WTC11 (cell line): ENCODE results near the gene PVALEF. TPM values are rescaled to one million over a fixed set of nuclear protein-coding genes. Genes with fewer than 3 reads are reported as not detected.

Experiments
- ATAC-seq: fragments of 200-7000 bp; cut with Tn5 transposase; 2 replicates; pipeline ENCODE4 v1.10.0; 2021; ENCODE audit warnings: mild to moderate bottlenecking, moderate library complexity
- CTCF ChIA-PET: fragments of 300-600 bp; sonication (Branson Sonifier 250); formaldehyde crosslinking; loops from one replicate; lab custom pipeline; 2021; ENCODE audit warnings: antibody characterized with exemption; lab: Charles Lee
- POLR2A ChIA-PET: fragments of 350-600 bp; sonication (Branson Sonifier 250); formaldehyde crosslinking; loops from one replicate; lab custom pipeline; 2021; ENCODE audit warnings: antibody characterized with exemption; lab: Charles Lee
- DNase-seq: peaks from one replicate; pipeline ENCODE4 v3.0.0; 2021; ENCODE audit warnings: low spot score
- H3K27ac Mint-ChIP-seq: 2 replicates; pipeline ENCODE4 v1.8.0; 2021; ENCODE audit warnings: mixed read lengths
- H3K27me3 Mint-ChIP-seq: 2 replicates; pipeline ENCODE4 v1.8.0; 2021; ENCODE audit warnings: low read depth, mild to moderate bottlenecking, moderate library complexity, mixed read lengths
- H3K36me3 Mint-ChIP-seq: 2 replicates; pipeline ENCODE4 v1.8.0; 2021; ENCODE audit warnings: mixed read lengths
- H3K4me1 Mint-ChIP-seq: 2 replicates; pipeline ENCODE4 v1.8.0; 2022; ENCODE audit warnings: mixed read lengths
- H3K4me3 Mint-ChIP-seq: 2 replicates; pipeline ENCODE4 v1.8.0; 2021; ENCODE audit warnings: mild to moderate bottlenecking, moderate library complexity, mixed read lengths
- H3K9me3 Mint-ChIP-seq: 2 replicates; pipeline ENCODE4 v1.8.0; 2021; ENCODE audit warnings: mixed read lengths
- CBFB ChIP-seq: sonication (generic); formaldehyde crosslinking; IDR thresholded peaks from 2 replicates; pipeline ENCODE4 v1.8.1; 2022; ENCODE audit warnings: mild to moderate bottlenecking, low read depth, missing genetic modification reagents
- E2F5 ChIP-seq: sonication (generic); formaldehyde crosslinking; IDR thresholded peaks from 2 replicates; pipeline ENCODE4 v1.8.1; 2022; ENCODE audit warnings: mild to moderate bottlenecking, moderate library complexity, missing genetic modification reagents
- ETV6 ChIP-seq: sonication (generic); formaldehyde crosslinking; IDR thresholded peaks from 2 replicates; pipeline ENCODE4 v1.8.1; 2022; ENCODE audit warnings: mild to moderate bottlenecking, missing genetic modification reagents
- GTF2I ChIP-seq: fragments of 250-450 bp; sonication (Bioruptor Pico); conservative IDR thresholded peaks from 2 replicates; pipeline ENCODE4 v1.4.0; 2021; ENCODE audit warnings: mild to moderate bottlenecking
- IRF2 ChIP-seq: sonication (generic); formaldehyde crosslinking; IDR thresholded peaks from 2 replicates; pipeline ENCODE4 v1.8.0; 2022; ENCODE audit warnings: low read depth, missing genetic modification reagents, borderline replicate concordance
- PREB ChIP-seq: sonication (generic); formaldehyde crosslinking; IDR thresholded peaks from 2 replicates; pipeline ENCODE4 v1.8.1; 2022; ENCODE audit warnings: mild to moderate bottlenecking, missing genetic modification reagents, moderate library complexity, borderline replicate concordance
- ZNF317 ChIP-seq: sonication (generic); formaldehyde crosslinking; IDR thresholded peaks from 2 replicates; pipeline ENCODE4 v1.8.1; 2023; ENCODE audit warnings: low read depth, mild to moderate bottlenecking, moderate library complexity, missing genetic modification reagents, borderline replicate concordance
- ZNF512 ChIP-seq: sonication (generic); formaldehyde crosslinking; IDR thresholded peaks from 2 replicates; pipeline ENCODE4 v1.8.1; 2022; ENCODE audit warnings: missing genetic modification reagents, borderline replicate concordance
- total RNA-seq: library from RNA; stranded (reverse); gene quantifications from 3 replicates; pipeline ENCODE4 v1.2.3, GENCODE V29; 2021
- TF ChIP-seq, protein P1 (sequence below): fragments of 250-450 bp; sonication (Bioruptor Pico); IDR thresholded peaks from 2 replicates; pipeline ENCODE4 v1.9.0; 2021; ENCODE audit warnings: mild to moderate bottlenecking, borderline replicate concordance
- TF ChIP-seq, protein P2 (sequence below): sonication (generic); formaldehyde crosslinking; IDR thresholded peaks from 2 replicates; pipeline ENCODE4 v1.8.0; 2023; ENCODE audit warnings: missing genetic modification reagents
- TF ChIP-seq, protein P3 (sequence below): sonication (generic); formaldehyde crosslinking; IDR thresholded peaks from 2 replicates; pipeline ENCODE4 v1.8.1; 2023; ENCODE audit warnings: mild to moderate bottlenecking, moderate library complexity, missing genetic modification reagents
- TF ChIP-seq, protein P4 (sequence below): sonication (generic); formaldehyde crosslinking; IDR thresholded peaks from 2 replicates; pipeline ENCODE4 v1.8.1; 2022; ENCODE audit warnings: low read depth, mild to moderate bottlenecking, moderate library complexity, missing genetic modification reagents, borderline replicate concordance

The PVALEF gene
- total RNA-seq, 1 experiment from 2014 or later: not detected

DNA sequence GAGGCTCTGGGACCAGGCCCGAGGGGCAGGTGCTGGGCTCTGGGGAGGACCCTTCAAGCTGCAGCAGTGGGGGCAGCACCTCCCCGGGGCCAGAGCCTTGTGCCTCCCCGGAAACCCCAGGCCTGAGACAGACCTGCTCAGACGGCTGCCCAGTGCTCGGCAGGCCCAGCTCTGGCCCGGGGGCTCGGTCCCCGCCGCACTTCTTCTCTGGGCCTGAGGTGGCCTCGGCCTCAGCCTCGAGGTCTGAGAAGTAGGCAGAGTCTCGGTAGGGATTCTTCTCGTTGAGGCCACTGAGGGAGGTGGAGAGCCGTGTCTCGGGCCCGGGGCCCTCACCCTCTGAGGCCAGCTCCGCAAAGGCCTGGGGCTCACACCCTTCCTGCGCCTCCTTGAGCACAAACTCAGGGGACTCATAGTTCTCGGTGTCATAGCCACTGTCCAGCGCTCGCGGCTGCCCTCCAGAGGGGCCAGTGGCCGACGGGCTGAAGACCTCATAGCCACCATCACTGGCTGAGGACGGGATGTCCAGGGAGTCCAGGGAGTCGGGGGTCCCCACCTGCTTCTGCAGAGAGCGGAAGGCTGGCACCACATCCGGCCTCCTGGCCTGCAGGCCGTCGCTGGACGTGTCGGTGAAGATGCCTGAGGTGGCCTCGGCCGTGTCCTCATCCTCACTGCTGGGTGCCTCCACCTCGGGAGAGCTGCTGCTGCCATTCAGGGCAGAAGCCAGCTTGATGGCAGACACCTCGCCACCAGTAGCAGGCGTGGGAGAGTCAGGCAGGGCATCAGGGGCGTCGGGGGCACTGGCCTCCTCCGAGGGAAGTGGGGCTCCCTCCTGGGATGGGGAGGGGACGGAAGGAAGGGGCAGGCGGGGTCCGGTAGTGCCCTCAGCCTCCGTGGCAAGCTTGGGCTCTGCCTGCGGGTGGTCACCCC is 44.3 kb upstream of the PVALEF start (continued):
- TF ChIP-seq, protein P1, sequence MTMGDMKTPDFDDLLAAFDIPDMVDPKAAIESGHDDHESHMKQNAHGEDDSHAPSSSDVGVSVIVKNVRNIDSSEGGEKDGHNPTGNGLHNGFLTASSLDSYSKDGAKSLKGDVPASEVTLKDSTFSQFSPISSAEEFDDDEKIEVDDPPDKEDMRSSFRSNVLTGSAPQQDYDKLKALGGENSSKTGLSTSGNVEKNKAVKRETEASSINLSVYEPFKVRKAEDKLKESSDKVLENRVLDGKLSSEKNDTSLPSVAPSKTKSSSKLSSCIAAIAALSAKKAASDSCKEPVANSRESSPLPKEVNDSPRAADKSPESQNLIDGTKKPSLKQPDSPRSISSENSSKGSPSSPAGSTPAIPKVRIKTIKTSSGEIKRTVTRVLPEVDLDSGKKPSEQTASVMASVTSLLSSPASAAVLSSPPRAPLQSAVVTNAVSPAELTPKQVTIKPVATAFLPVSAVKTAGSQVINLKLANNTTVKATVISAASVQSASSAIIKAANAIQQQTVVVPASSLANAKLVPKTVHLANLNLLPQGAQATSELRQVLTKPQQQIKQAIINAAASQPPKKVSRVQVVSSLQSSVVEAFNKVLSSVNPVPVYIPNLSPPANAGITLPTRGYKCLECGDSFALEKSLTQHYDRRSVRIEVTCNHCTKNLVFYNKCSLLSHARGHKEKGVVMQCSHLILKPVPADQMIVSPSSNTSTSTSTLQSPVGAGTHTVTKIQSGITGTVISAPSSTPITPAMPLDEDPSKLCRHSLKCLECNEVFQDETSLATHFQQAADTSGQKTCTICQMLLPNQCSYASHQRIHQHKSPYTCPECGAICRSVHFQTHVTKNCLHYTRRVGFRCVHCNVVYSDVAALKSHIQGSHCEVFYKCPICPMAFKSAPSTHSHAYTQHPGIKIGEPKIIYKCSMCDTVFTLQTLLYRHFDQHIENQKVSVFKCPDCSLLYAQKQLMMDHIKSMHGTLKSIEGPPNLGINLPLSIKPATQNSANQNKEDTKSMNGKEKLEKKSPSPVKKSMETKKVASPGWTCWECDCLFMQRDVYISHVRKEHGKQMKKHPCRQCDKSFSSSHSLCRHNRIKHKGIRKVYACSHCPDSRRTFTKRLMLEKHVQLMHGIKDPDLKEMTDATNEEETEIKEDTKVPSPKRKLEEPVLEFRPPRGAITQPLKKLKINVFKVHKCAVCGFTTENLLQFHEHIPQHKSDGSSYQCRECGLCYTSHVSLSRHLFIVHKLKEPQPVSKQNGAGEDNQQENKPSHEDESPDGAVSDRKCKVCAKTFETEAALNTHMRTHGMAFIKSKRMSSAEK (CRISPR knock-in tag): no peak
- TF ChIP-seq GTF2I (CRISPR knock-in tag): no peak
- TF ChIP-seq, protein P2, sequence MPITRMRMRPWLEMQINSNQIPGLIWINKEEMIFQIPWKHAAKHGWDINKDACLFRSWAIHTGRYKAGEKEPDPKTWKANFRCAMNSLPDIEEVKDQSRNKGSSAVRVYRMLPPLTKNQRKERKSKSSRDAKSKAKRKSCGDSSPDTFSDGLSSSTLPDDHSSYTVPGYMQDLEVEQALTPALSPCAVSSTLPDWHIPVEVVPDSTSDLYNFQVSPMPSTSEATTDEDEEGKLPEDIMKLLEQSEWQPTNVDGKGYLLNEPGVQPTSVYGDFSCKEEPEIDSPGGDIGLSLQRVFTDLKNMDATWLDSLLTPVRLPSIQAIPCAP (CRISPR knock-in tag): no peak
- TF ChIP-seq IRF2: no peak
- TF ChIP-seq ZNF317 (CRISPR knock-in tag): no peak

DNA sequence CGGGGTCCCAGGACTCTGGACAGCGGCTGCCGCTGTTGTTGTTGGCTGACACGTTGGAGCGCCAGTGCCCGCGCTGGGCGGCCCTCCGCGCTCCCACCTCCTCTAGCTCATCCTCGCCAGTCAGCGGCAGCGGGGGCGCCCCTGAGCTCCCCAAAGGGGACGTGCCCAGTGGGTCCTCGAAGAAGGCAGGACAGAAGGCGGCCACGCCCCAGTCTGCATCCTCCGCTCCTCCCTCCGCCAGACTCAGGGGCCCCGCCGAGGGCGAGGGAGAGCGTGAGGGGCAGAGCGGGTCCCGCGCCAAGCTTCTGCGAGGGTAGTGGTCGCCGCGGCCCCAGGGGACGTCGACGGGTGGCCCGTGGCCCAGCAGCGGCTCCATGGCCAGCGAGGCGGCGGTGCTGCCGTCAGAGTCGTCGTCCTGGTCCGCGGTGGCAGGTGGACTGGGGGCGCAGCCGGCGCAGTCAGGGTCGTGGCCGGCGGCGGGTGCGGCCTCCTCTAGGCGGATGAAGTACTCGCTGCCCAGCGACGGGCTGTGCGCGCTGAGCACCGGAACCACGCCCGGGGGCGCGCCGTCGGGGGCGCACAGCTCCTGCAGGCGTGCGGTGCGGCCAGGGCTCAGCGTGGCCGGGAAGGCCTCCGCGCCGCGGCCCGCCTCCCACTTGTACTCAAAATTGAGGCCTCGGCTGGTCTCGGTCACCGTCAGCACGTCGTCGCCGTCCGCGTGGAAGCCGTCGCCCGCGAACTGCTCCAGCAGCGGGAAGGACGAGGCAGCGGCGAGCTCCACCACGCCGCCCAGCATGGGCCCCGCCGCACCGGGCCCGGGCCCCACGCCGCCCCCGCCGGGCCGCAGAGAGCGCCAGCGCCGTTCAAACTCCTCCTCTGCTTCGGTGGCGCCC is 43.2 kb upstream of the PVALEF start:
- no peaks in the 10 kb centered on the region for H3K9me3 Mint-ChIP-seq
- peak; percentile 12 for ATAC-seq
- TF ChIP-seq, protein P3, sequence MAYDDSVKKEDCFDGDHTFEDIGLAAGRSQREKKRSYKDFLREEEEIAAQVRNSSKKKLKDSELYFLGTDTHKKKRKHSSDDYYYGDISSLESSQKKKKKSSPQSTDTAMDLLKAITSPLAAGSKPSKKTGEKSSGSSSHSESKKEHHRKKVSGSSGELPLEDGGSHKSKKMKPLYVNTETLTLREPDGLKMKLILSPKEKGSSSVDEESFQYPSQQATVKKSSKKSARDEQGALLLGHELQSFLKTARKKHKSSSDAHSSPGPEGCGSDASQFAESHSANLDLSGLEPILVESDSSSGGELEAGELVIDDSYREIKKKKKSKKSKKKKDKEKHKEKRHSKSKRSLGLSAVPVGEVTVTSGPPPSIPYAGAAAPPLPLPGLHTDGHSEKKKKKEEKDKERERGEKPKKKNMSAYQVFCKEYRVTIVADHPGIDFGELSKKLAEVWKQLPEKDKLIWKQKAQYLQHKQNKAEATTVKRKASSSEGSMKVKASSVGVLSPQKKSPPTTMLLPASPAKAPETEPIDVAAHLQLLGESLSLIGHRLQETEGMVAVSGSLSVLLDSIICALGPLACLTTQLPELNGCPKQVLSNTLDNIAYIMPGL: peak; percentile 75; the same call in 1 of the 2 replicates
- TF ChIP-seq E2F5 (CRISPR knock-in tag): peak; percentile 37; the same call in 1 of the 2 replicates
- TF ChIP-seq ETV6: peak; percentile 54; the same call in 1 of the 2 replicates
- no peak for TF ChIP-seq PREB (CRISPR knock-in tag)
- no peak for TF ChIP-seq ZNF512 (CRISPR knock-in tag)
- TF ChIP-seq, protein P4, sequence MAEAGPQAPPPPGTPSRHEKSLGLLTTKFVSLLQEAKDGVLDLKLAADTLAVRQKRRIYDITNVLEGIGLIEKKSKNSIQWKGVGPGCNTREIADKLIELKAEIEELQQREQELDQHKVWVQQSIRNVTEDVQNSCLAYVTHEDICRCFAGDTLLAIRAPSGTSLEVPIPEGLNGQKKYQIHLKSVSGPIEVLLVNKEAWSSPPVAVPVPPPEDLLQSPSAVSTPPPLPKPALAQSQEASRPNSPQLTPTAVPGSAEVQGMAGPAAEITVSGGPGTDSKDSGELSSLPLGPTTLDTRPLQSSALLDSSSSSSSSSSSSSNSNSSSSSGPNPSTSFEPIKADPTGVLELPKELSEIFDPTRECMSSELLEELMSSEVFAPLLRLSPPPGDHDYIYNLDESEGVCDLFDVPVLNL (CRISPR knock-in tag): no peak
- no peak for TF ChIP-seq CBFB (CRISPR knock-in tag)
- peak; percentile 74 for DNase-seq
- no peak overlapping the region for H3K27ac Mint-ChIP-seq
- peaks cover 4% of the 10 kb centered on the region for H3K27me3 Mint-ChIP-seq
- H3K4me3 Mint-ChIP-seq: peak overlapping the region; percentile 45
- no peaks in the 10 kb centered on the region for H3K4me1 Mint-ChIP-seq
- ChIA-PET POLR2A (interaction anchor here (1.5 kb wide), 1 partner anchor 12 kb away, joined by 4 read pairs; no protein-coding TSS in a partner anchor), CTCF (interaction anchor here (0.5 to 3.0 kb wide), 25 partner anchors 10 to 961 kb away, joined by 3 to 23 read pairs (median 4); partner anchors contain the start of genes CEP131, NDUFAF8, PVALEF and TEPSIN)
- H3K36me3 Mint-ChIP-seq: no peaks in the 10 kb centered on the region
